IPS-NIHi7 (cell line): ENCODE measurements around the gene ZNF41.
A peak's percentile ranks its signal among the peaks of the same experiment; 100 is the strongest.
"Not testable (repeated sequence)": the region's sequence is repeated elsewhere in the genome, so short reads cannot be mapped to it uniquely, and the experiment has no call there.

Source experiments
- DNase-seq: peaks from one replicate; pipeline ENCODE4 v3.0.0; 2012; ENCODE audit warnings: mixed read lengths; ENCODE audit errors: extremely low spot score

ZNF41 gene

DNA sequence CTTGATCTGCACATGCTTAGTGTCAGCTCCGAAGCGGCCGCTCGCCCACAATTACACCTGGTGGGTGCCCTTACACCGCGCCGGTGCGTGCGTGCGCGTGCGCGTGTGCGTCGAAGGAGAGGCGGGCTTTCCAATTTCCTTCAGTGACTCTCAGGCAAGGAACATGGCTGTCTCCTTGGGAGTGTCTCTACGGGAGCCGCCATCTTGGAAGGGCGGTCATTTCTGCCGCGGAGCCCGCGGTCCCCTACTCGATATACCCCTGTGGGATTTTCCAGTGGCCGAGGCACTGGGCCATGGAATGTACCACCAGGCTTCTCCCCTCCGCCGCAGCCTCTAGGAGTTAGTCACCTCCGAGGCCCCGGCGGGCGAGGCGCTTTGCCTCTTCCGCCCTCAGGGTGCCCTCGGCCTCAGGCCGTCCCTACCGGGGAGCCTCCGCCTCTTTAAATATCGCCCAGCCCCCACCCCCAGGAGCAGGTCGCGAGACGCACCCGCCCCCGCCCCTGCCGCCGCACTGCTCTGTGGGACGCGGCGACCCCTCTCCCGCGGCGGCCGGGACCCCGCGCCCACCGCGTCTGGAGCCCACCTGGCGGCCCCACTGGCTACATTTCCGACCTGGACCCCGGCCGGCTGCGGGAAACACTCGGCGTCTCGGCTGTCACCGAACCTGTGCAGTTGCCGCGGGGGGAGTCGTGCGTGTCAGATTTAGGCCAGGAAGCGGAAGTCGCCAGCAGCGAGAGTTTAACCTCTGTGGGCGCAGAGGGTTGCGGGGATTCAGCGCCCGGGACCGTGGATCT, at the start of gene ZNF41:
Gene ZNF41, minus strand, starts transcription at position 711 of the 794 bp plus-strand sequence. CDS start 15,741 bp downstream, outside the sequence.
- peak; percentile 80 for DNase-seq

DNA sequence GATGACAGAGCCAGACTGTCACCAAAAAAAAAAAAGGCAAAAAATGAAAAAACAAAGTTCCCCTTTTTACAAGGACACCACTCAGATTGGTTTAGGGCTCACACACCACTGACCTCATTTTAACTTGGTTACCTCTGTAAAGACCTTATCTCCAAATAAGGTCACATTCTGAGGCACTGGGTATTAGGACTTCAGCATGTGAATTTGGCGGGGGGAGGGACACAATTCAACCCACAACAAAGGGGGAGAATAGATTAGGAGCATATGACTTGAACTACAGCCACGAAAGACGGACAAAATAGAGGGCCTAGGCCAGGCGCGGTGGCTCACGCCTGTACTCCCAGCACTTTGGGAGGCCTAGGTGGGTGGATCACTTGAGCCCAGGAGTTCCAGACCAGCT, 47.0 kb upstream of the ZNF41 start:
- DNase-seq, result no peak

DNA sequence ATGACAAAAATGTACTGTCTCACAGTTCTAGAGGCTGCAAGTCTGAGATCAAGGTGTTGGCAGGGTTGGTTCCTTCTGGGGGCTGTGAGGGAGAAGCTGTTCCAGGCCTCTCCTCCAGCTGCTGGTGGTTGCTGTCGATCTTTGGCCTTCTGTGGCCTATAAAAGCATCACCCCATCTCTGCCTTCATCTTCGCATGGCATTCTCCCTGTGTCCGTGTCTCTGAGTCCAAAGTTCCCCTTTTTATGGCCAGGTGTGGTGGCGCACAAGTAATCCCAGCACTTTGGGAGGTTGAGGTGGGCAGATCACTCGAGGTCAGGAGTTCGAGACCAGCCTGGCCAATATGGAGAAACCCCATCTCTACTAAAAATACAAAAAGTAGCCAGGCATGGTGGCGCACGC, 46.5 kb upstream of the ZNF41 start:
- no peak for DNase-seq

DNA sequence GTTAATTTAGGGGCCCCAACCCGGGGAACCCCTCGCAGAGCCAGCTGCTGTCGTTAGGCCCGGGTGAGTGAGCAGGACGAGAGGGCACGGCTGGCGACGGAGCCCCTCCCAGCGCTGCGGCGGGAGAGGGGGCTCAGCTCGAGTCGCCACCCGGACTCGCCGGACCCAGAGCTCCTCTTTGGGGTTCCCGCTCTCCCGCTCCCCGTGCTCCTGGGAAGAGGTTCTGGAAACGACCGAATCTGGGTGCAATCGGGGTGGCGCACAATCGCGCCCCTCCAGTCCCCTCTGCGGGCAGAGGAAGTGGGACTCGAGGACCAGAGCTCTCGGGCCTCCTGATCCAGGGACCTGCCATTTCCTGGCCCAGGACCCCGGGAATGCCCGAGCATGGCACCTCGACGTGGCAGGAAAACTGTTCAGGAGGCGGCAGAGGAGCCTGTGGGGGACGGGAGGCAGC, 40.7 kb upstream of the ZNF41 start:
- DNase-seq, result no peak

DNA sequence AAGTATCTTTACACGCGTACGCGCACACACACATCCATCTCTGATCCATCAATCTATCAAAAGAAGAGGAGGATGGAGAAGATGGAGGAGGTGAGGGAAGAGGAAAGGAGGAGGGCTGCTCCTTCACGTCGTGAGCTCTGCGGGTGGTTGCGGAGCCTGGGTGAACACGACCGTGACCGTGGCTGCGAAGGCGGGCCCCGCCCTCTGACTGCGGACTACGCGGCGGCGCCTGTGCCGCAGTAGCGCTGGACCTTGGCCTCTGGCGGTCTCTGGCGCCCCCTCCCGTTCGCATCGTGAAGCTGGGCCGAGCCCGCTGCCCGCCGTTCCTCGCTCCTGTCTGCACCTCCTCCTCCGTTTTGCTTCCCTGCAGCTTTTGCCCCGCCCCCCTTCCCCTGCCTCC, 40.3 kb upstream of the ZNF41 start:
- DNase-seq, result peak; percentile 79

DNA sequence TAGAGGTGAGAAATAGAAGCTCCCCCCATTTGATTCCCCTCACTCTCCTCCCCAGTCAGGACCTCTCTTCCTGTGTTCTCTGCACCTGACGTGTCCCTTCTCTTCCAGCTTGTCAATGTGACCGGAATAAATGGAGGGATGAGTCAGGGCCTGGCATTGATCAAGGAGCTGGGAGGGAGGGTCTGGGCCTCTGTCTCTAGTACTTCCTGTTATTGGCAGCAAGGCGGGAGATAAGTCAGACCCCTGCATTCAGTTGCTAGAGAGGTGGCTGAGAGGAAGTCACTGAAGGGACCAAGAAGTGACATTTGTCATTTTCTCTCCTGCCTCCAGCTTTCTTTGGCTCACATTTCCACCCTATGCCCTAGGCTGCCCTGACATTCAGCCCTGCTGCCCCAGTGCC, 35.1 kb upstream of the ZNF41 start:
- DNase-seq, result no peak

DNA sequence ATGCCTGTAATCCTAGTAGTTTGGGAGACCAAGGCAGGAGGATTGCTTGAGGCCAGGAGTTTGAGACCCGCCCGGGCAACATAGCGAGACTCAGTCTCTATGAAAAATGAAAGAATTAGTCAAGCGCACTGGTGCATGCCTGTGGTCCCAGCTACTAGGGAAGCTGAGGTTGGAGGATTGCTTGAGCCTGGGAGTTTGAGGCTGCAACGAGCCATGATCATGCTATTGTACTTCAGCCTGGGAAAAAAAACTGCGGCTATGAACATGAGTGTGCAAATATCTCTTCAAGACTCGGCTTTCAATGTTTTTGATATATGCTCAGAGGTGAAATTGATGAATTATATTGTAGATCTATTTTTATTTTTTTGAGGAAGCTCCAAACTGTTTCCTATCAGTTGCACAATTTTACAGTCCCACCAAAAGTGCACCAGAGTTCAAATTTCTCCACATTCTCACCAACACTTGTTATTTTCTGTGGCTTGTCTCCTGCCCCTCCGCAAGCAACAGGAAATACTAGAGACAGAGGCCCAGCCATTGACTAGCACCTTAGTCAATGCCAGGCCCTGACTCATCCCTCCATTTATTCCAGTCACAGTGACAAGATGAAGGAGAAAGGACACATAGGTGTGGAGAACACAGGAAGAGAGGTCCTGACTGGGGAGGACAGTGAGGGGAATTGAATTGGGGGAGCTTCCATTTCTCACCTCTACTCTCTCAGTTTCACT, 33.1 kb upstream of the ZNF41 start:
- no peak for DNase-seq

DNA sequence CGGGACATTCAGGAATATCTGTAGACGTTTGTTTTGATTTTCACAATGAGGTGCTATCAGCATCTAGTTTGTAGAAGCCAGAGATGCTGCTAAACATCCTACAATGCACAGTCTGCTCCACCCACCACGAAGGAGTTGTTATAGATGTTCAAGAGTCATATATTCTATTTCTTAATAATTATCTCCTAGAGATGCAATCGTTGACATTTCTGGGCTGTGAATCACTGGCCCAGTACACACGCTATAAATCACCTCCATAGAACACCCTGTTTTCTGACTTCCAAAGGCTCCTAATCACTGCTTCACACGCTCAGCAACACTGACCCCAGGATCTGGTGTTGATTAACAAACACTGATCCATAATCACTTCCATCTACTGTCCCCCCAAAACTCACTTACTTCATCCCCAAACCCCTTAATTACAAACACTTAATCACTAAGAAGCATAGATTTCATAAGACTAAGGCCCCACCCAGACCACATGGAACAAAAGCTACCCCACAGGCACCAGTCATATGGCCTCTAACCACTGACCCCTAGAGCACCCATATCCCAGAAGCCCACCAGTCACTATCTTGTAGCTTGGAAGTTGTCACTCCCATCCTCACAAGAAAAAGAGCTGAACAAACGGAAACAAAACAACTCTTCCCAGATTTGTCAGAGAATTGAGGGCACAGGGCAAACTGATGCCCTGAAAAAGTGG, 31.7 kb upstream of the ZNF41 start:
- DNase-seq, result no peak

DNA sequence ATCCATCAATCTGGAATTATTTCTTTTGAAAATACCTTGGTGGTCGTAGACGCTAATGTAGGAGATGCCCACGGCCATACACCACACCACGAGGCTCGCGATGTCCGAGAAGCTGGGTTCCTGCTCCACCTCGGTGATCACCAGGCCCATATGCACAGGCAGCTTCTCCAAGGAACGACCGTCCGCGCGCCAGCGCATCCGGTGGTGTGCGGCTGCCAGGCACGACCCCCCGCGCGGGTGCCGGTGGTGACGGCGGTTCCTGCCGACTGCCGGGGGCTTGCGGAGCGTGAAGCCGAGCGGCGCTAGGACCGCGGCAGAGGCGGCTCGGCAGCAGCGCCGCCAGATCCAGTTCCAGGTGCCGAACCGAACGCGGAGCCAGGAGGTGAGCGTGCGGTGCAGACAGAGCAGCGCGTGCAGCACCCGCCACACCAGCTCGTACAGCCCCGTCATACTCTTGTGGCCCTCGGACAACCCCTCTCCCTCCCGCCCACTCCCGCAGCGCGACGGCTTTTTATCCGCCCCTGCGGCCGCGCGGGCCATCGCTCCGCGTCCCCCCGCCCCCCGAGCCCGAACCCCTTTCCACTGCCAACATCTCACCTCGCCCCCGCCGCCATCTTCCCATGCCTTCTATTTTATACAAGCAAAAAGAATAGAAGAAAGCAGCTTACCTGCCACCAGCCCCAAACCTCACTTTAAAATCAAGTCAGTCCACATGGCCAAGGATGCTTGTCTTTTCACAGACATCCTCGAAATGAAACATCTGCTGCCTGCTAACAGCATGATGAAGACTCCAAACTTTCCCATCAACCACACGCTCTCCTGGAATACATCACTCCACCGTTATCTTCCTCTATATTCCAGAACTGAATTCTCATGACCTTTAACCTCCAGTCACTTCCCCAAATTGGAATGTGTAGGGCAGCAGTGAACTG, 30.3 kb upstream of the ZNF41 start:
- not testable (repeated sequence) for DNase-seq

DNA sequence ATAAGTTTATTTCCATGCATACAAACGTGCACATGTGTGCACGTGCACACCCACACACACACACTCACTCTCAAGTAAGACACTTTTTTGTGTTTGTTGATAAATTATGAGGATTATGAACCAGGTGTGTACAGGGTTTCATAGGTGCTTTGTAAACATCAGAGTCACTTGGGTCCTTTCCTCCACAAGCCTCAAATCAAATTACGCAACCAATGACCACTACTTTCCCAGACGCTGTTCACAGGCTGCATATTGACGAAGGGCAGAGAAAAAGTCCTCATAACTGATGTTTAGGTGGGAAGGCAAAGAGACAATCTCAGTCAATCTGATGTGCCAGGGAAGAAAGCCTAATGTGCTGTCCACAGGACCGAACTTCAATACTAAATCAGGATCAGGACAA, 29.4 kb upstream of the ZNF41 start:
- not testable (repeated sequence) for DNase-seq

DNA sequence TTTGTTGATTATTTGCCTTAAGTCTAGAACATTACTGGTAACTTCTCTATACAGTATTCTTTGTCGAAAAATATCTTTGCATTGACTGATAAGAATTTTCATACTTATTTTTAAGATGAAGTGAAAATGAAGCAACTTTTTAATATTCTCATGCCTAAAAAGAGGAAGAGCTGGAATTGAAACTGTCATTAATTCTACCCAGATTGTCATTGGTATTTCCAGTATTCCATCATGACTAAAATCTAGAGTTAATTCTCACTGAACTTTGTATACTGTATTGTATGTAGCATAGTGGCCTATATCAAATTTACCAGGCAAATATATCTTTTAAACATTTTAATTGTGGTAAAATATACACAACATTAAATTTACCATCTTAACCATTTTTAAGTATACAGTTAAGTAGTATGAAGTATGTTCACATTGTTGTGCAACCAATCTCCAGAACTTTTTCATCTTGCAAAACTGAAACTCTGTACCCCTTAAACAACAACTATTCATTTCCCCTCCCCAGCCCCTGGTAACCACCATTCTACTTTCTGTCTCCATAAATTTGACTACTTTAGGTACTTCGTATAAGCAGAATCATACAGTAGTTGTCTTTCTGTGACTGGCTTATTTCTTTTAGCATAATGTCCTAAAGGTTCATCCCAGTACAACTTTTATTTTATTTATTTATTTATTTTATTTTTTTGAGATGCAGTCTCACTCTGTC, 24.3 kb upstream of the ZNF41 start:
- DNase-seq, result no peak

DNA sequence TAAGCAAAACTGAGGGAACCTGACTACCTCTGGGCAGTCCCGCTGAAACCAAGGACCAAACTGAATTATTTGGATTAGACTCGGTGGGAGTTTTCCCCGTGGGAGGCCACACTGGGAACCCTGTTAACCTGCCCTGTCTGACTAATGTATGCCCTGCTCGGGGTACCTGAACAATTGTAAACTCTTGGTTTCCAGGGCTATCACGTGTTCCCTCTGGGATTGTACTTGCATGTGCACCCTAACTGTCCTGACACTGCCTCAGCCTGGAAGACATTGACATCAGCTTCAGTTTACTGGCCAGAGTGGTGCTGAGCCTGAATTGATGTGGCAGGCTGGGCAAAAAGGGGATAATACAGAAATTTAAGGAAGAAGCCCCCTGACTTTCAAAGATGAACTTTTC, 20.1 kb upstream of the ZNF41 start:
- DNase-seq, result no peak

DNA sequence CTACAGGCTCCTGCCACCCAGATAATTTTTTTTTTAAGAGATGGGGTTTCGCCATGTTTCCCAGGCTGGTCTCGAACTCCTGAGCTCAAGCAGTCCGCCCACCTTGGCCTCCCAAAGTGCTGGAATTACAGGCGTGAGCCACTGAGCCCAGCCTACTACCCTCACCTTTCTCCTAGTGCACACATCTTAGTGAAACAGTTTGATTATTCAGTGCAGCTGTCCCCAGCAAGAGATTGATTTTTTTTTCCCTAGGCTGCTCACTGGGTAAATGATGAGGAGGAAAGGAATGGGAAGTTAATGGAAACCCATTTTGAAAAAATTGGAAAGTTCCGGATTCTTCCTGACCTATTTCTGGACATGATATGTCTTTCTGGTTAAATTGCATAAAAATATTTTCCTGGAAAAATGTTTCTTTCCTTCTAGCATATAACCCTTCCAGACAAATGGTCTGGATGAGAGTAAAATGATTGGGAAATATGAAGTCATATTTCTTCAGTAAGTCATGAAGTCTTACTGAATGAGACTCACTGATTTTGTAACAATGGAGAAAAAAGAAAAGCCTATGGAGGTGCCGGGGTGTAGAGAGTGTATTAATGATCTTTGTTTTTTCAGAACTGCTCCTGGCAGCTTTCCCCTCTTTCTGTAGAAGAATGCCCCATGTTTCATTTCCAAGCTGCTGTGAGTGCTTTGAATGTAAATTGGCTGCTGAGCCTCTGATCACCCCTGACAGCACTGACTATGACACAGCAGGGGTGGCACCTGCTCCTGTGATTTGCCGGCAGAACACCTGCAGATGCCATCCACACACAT, 19.5 kb upstream of the ZNF41 start:
- no peak for DNase-seq

DNA sequence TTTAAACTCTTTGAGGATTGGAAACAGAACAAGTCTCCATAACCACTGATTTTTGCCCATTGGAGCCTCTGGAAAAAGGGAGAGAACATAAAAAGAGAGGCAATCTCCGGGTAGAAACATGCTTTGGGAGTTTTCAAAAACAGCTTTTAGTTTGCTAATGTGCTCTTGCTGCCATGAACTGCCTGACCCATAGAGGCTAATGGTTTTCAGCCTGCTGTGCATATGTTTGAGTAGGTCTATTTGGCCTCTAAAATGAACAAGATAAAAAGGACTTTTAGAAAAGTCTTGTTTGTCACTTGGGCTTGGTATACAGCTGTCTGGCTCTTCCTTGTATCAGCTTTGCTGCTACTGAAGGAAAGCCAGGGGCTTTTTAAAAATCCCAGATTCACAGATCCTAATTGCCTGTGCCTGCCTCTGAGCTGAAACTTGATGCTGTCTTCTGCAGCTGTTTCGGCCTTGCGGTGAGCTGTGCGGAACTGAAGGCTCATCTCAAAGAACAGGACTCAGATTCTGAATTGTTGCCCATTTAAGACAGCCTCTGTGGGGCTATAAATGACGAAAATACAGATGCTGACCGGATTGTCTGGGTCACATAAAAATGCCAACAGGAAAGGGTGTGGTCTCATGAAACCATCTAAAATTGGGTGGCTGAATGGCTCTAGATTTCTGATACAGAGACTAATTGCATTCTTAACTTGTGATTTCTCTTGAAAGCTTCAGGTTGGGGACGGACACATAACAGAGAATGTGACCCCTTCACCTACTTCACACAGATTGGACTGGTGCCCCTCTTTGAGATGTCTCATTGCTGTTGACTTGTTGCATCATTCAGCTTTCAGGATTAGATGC, 18.4 kb upstream of the ZNF41 start:
- no peak for DNase-seq

DNA sequence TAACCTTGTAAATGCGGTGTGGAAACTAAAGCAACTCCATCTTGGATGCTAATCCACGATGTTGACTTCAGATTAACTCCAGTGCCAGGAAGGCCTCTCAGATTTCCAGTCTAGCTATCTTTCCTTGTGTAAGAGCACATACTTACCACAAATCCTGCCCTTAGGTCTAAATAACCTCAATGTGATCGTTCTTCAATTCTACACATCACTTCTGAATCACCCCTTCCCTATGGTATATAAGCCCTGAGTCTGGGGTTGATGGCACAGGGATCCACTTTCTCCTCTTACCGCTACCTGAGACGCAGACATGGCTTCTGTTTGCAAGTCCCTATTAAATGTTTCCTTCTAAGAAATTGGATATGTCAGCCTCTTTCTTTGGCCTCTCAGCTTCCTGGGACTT, 17.5 kb upstream of the ZNF41 start:
- no peak for DNase-seq

DNA sequence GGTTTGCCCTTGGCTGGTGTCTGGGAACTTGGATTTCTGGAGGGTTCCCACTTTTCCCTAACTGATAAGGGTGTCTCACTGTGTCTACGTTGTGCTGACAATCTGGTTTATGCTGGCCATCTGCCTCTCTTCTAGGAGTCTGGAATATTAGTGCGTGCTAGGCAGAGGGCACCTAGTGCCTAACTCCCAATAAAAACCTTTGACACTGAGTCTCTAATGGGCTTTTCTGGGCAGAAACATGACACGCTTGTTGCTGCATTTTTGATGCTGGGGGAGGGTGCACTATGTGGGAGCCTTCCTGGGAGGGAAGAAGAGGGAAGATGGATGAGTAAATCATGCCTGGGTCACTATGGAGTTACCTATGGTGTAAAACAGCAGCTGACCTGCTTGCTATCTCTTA, 16.3 kb upstream of the ZNF41 start:
- DNase-seq, result no peak

DNA sequence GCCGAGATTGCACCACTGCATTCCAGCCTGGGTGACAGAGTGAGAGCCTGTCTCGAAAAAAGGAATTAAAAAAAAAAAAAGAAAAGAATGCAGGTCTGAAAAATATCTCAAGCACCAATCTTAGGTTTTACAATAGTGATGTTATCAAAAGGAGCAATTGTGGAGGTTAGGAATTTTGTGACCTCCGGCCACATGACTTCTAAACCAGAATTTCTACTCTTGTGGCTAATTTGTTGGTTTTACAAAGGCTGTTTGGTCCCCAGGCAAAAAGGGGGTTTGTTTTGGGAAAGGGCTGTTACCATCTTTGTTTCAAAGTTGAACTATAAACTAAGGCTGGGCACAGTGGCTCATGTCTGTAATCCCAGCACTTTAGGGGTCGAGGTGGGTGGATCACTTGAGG, 15.4 kb upstream of the ZNF41 start:
- no peak for DNase-seq

DNA sequence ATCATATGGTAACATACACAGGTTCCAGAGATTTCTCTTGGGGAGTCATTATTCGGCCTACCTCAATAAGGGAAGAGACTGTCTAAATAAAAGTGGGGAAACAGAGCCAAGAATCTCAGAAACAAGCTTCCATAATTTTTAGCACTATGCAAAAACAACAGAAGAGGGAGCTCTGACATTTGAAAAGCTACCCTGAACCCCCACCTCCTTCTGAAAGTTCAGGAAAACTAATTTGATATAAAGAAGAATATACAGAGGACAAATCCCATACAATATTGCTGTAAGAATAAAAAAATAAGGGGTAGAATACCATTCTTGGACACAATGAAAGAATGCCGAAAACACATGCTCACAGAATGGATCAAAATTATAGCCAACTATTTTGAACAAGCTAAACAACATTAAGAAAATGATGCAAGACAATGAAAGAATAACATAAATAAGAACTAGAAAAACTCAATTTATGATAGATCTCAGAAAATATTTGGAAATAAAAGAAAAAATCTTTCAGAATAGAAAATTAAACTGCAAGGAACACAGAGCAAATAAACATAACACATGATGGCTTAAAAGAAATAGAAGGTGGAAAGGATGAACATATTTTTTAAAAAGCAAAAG, 14.4 kb upstream of the ZNF41 start:
- no peak for DNase-seq

DNA sequence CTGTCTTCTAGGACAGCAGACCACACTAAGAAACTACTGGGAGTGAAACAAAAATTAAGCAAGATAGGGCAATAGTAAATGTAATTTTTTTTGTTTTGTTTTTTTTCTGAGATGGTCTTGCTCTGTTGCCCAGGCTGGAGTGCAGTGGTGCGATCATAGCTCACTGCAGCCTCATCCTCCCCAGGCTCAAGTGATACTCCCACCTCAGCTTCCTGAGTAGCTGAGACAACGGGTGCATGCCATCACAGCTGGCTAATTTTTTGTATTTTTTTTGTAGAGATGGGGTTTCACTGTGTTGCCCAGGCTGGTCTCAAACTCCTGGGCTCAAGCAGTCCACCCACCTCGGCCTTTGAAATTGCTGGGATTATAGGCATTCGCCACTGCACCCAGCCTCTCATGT, 9.1 kb upstream of the ZNF41 start:
- DNase-seq, result not testable (repeated sequence)
